Lower lobe of right lung (tissue), 2 donors: Measurements from ENCODE around the gene FCHSD1. TPM values are rescaled to one million over a fixed set of nuclear protein-coding genes. Genes with fewer than 3 reads are reported as not detected.
A peak's percentile ranks its signal among the peaks of the same experiment; 100 is the strongest.

Experiments
- ATAC-seq, 2 donors: fragments of 200-7000 bp; cut with Tn5 transposase; one replicate each; pipeline ENCODE4 v1.9.1; 2020 to 2022; ENCODE audit warnings: mild to moderate bottlenecking in 2 of 2, moderate library complexity in 2 of 2
- DNase-seq: peaks from one replicate; pipeline ENCODE4 v3.0.0-alpha.2; 2020
- H3K27ac ChIP-seq: fragments of 200-600 bp; one replicate; pipeline ENCODE4 v1.8.0; 2022
- H3K27me3 ChIP-seq: fragments of 200-600 bp; one replicate; pipeline ENCODE4 v1.8.0; 2022; ENCODE audit warnings: low read depth
- H3K36me3 ChIP-seq: fragments of 200-600 bp; one replicate; pipeline ENCODE4 v1.8.0; 2022; ENCODE audit warnings: mild to moderate bottlenecking
- H3K4me1 ChIP-seq: fragments of 200-600 bp; one replicate; pipeline ENCODE4 v1.8.0; 2022
- H3K4me3 ChIP-seq: fragments of 200-600 bp; one replicate; pipeline ENCODE4 v1.8.0; 2022; ENCODE audit warnings: mild to moderate bottlenecking
- H3K9me3 ChIP-seq: fragments of 200-600 bp; one replicate; pipeline ENCODE4 v1.8.0; 2022
- CTCF ChIP-seq: fragments of 200-600 bp; IDR thresholded peaks from one replicate; pipeline ENCODE4 v1.8.0; 2022; ENCODE audit warnings: antibody characterized with exemption, mild to moderate bottlenecking
- intact Hi-C: fragments of 100-400 bp; cut with DNase I; formaldehyde crosslinking; loops from one replicate; pipeline ENCODE4 v1.11.0; 2022
- total RNA-seq: library from RNA; stranded (reverse); fragmentation: NEBNext Ultra II Directional; extraction: Animal tissue kit (Norgen Biotek cat#: 25700); gene quantifications from one replicate; pipeline ENCODE4 v1.2.1, GENCODE V29; 2021
- donor health status: DM: no; HTN: yes; CAD: no; lungs with severe emphysema.

FCHSD1 gene
- total RNA-seq, 1 donor from 2014 or later = 20.4 TPM

- Histone ChIP-seq H3K27me3 (no peaks in the 10 kb centered on the region), H3K9me3 (no peaks in the 10 kb centered on the region), H3K36me3 (peaks cover 43% of the 10 kb centered on the region), H3K27ac (peak within 1 kb of the TSS; percentile 96), H3K4me3 (peak within 1 kb of the TSS; percentile 89), H3K4me1 (peaks cover 23% of the 10 kb centered on the region)
- peak; percentile 100 for DNase-seq
- TF ChIP-seq CTCF = peak; percentile 97
- ATAC-seq = peak; percentile 96 to 98
- intact Hi-C loops = no loop called here
Observed at GRCh38 chr5:141618804-141619554, 32.2 kb downstream of the FCHSD1 start, which contains the start of gene DIAPH1. Gene DIAPH1, minus strand, starts transcription at chr5:141619000. Its CDS starts 86 bp downstream, at chr5:141618914.

- intact Hi-C loops = no loop called here
- H3K9me3 ChIP-seq = no peaks in the 10 kb centered on the region
- no peaks in the 10 kb centered on the region for H3K27me3 ChIP-seq
- H3K4me3 ChIP-seq = peak overlapping the region; percentile 89
- peak; percentile 78 for DNase-seq
- peak overlapping the region; percentile 96 for H3K27ac ChIP-seq
- no peak for TF ChIP-seq CTCF
- peaks cover 35% of the 10 kb centered on the region for H3K36me3 ChIP-seq
- H3K4me1 ChIP-seq = peaks cover 25% of the 10 kb centered on the region
- peak; percentile 80 to 83 for ATAC-seq
Observed at GRCh38 chr5:141618030-141618803, 33.0 kb downstream of the FCHSD1 start.

- H3K27me3 ChIP-seq = no peaks in the 10 kb centered on the region
- TF ChIP-seq CTCF = no peak
- ATAC-seq (peak in 1 of 2 donors; percentile 0), DNase-seq (no peak)
- peaks cover 30% of the 10 kb centered on the region for H3K36me3 ChIP-seq
- no peaks in the 10 kb centered on the region for H3K9me3 ChIP-seq
- peak overlapping the region; percentile 96 for H3K27ac ChIP-seq
- intact Hi-C loops = no loop called here
- H3K4me3 ChIP-seq = peak overlapping the region; percentile 89
- peaks cover 30% of the 10 kb centered on the region for H3K4me1 ChIP-seq
Observed at GRCh38 chr5:141617682-141618029, 33.6 kb downstream of the FCHSD1 start.

- Histone ChIP-seq H3K4me3 (peak overlapping the region; percentile 89), H3K9me3 (no peaks in the 10 kb centered on the region), H3K27me3 (no peaks in the 10 kb centered on the region), H3K36me3 (peaks cover 25% of the 10 kb centered on the region), H3K27ac (peak overlapping the region; percentile 96), H3K4me1 (peaks cover 30% of the 10 kb centered on the region)
- no peak for ATAC-seq
- no peak for TF ChIP-seq CTCF
- intact Hi-C loops = no loop called here
- DNase-seq = no peak
Observed at GRCh38 chr5:141617128-141617527, 34.1 kb downstream of the FCHSD1 start.

- DNase-seq (no peak), ATAC-seq (no peak)
- H3K27ac ChIP-seq = peak overlapping the region; percentile 96
- peaks cover 15% of the 10 kb centered on the region for H3K36me3 ChIP-seq
- H3K27me3 ChIP-seq = no peaks in the 10 kb centered on the region
- no peaks in the 10 kb centered on the region for H3K9me3 ChIP-seq
- peak overlapping the region; percentile 89 for H3K4me3 ChIP-seq
- TF ChIP-seq CTCF = no peak
- intact Hi-C loops = no loop called here
- peaks cover 40% of the 10 kb centered on the region for H3K4me1 ChIP-seq
Observed at GRCh38 chr5:141615991-141616720, 35.1 kb downstream of the FCHSD1 start.
